Measurements from ENCODE around the gene EGR4.

GRCh38 chr2:73267008-73267407, 26.3 kb downstream of the EGR4 start:
- TF ChIP-seq CTCF (IDR thresholded peaks at IDR 0.05), result no peak
- no peak for TF ChIP-seq POLR2A (IDR thresholded peaks at IDR 0.05)

All from right lobe of liver (tissue), 4 donors.